ENCODE results near the gene ATXN7L3.
A peak's percentile ranks its signal among the peaks of the same experiment; 100 is the strongest.

ATXN7L3 gene

GRCh38 chr17:44200478-44201155 lies 933 bp upstream of the ATXN7L3 start:
- no peak for TF ChIP-seq CTCF (IDR thresholded peaks at IDR 0.05; ENCODE audit: insufficient read depth, low read length, poor library complexity, severe bottlenecking)
- Histone ChIP-seq H3K4me3 (replicated peaks; ENCODE audit: low read depth, low read length) (peak overlapping the region; percentile 81), H3K27me3 (replicated peaks; ENCODE audit: control insufficient read depth, insufficient read depth, low read length) (no peaks in the 10 kb centered on the region), H3K36me3 (ENCODE audit: control insufficient read depth, insufficient read depth, low read length) (peaks cover 7% of the 10 kb centered on the region)
- no peak for DNase-seq (ENCODE audit: extremely low read depth, insufficient read length)

- Histone ChIP-seq H3K36me3 (ENCODE audit: control insufficient read depth, insufficient read depth, low read length) (peaks cover 22% of the 10 kb centered on the region), H3K4me3 (replicated peaks; ENCODE audit: low read depth, low read length) (peak overlapping the region; percentile 90), H3K27me3 (replicated peaks; ENCODE audit: control insufficient read depth, insufficient read depth, low read length) (no peaks in the 10 kb centered on the region)
- no peak for TF ChIP-seq CTCF (IDR thresholded peaks at IDR 0.05; ENCODE audit: insufficient read depth, low read length, poor library complexity, severe bottlenecking)
- peak; percentile 70 for DNase-seq (ENCODE audit: extremely low read depth, insufficient read length)
These were observed 747 bp downstream of the ATXN7L3 start for GRCh38 chr17:44198721-44199552.

GRCh38 chr17:44197980-44198720 lies 1.5 kb downstream of the ATXN7L3 start:
- H3K4me3 ChIP-seq (replicated peaks; ENCODE audit: low read depth, low read length), result peak overlapping the region; percentile 90
- no peaks in the 10 kb centered on the region for H3K27me3 ChIP-seq (replicated peaks; ENCODE audit: control insufficient read depth, insufficient read depth, low read length)
- DNase-seq (ENCODE audit: extremely low read depth, insufficient read length), result no peak
- TF ChIP-seq CTCF (IDR thresholded peaks at IDR 0.05; ENCODE audit: insufficient read depth, low read length, poor library complexity, severe bottlenecking), result peak; percentile 16
- H3K36me3 ChIP-seq (ENCODE audit: control insufficient read depth, insufficient read depth, low read length), result peaks cover 28% of the 10 kb centered on the region

GRCh38 chr17:44197107-44197506 lies 2.6 kb downstream of the ATXN7L3 start:
- no peak overlapping the region for H3K4me3 ChIP-seq (replicated peaks; ENCODE audit: low read depth, low read length)
- H3K36me3 ChIP-seq (ENCODE audit: control insufficient read depth, insufficient read depth, low read length), result peaks cover 31% of the 10 kb centered on the region
- no peak for DNase-seq (ENCODE audit: extremely low read depth, insufficient read length)
- H3K27me3 ChIP-seq (replicated peaks; ENCODE audit: control insufficient read depth, insufficient read depth, low read length), result no peaks in the 10 kb centered on the region
- no peak for TF ChIP-seq CTCF (IDR thresholded peaks at IDR 0.05; ENCODE audit: insufficient read depth, low read length, poor library complexity, severe bottlenecking)

GRCh38 chr17:44193326-44194084 lies 6.2 kb downstream of the ATXN7L3 start:
- TF ChIP-seq CTCF (IDR thresholded peaks at IDR 0.05; ENCODE audit: insufficient read depth, low read length, poor library complexity, severe bottlenecking), result no peak
- DNase-seq (ENCODE audit: extremely low read depth, insufficient read length), result no peak
- Histone ChIP-seq H3K4me3 (replicated peaks; ENCODE audit: low read depth, low read length) (no peak overlapping the region), H3K27me3 (replicated peaks; ENCODE audit: control insufficient read depth, insufficient read depth, low read length) (no peaks in the 10 kb centered on the region), H3K36me3 (ENCODE audit: control insufficient read depth, insufficient read depth, low read length) (peaks cover 44% of the 10 kb centered on the region)
